Renal cortex interstitium (tissue), 15 donors: Measurements from ENCODE around the gene CYP4F2. TPM values are rescaled to one million over a fixed set of nuclear protein-coding genes. Genes with fewer than 3 reads are reported as not detected.
"Not testable (repeated sequence)": the region's sequence is repeated elsewhere in the genome, so short reads cannot be mapped to it uniquely, and the experiment has no call there.

Experiments used
- DNase-seq, 11 donors: peaks; one replicate each; pipeline ENCODE4 v3.0.0-alpha.2; 2013; ENCODE audit warnings: low read depth in 9 of 11, low spot score in 4 of 11; ENCODE audit errors: extremely low read depth in 1 of 11
- long read RNA-seq, 16 experiments: transcript quantifications; one replicate each; lab custom pipeline, GENCODE V29; 2026
- polyA plus RNA-seq, 3 donors: library from polyadenylated mRNA; unstranded; fragments of 120-200 nt; gene quantifications; one replicate each; pipeline ENCODE4 v1.2.1, GENCODE V29; 2013; ENCODE audit not compliant: insufficient read length in 3 of 3

The CYP4F2 gene, protein sequence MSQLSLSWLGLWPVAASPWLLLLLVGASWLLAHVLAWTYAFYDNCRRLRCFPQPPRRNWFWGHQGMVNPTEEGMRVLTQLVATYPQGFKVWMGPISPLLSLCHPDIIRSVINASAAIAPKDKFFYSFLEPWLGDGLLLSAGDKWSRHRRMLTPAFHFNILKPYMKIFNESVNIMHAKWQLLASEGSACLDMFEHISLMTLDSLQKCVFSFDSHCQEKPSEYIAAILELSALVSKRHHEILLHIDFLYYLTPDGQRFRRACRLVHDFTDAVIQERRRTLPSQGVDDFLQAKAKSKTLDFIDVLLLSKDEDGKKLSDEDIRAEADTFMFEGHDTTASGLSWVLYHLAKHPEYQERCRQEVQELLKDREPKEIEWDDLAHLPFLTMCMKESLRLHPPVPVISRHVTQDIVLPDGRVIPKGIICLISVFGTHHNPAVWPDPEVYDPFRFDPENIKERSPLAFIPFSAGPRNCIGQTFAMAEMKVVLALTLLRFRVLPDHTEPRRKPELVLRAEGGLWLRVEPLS
- polyA plus RNA-seq, result under 1 TPM in 2 of 3 donors, not detected in 1; 0.39 to 0.53 TPM
- long read RNA-seq, donor 1, result 0 reads
- long read RNA-seq, donor 2, result 0 reads
- long read RNA-seq, donor 3, result 0 reads
- long read RNA-seq, donor 4, result 0 reads
- long read RNA-seq, donor 5, result 0 reads
- long read RNA-seq, donor 6, result 0 reads
- long read RNA-seq, donor 7, result 0 reads
- long read RNA-seq, donor 8, result 0 reads
- long read RNA-seq, donor 9, result 0 reads
- long read RNA-seq, donor 10, result 0 reads
- long read RNA-seq, donor 11, result 0 reads
- long read RNA-seq, donor 12, result 0 reads
- long read RNA-seq, donor 13, result 0 reads
- long read RNA-seq, donor 14, result 0 reads
- long read RNA-seq, donor 15, result 0 reads
- long read RNA-seq, donor 16, result 0 reads

GRCh38 chr19:15897738-15898276 is at the start of gene CYP4F2:
CYP4F2 (minus strand) TSS chr19:15898074; CDS start chr19:15897611, 463 bp downstream.
- DNase-seq, result no peak

DNA sequence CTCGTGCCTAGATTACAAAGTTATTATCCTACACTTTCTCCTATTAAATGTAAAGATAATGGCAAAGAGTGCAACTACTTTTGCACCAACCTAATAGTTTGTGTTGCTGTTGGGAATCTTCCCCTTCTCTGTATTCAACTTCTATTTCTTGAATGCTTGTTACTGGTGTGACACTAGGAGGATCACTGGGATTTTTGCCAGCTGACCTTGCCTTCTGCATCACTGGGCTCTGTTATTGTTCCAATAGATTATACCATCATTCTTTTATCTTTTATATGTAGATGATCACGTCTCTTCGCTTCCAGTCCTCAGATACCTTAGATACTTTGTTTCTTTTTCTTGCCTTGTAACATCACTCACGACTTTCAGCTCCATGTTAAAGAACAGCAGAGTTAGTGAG is 47.4 kb upstream of the CYP4F2 start:
- DNase-seq, result no peak

- DNase-seq, result no peak
Measured at GRCh38 chr19:15944401-15944800, 46.5 kb upstream of the CYP4F2 start.

DNA sequence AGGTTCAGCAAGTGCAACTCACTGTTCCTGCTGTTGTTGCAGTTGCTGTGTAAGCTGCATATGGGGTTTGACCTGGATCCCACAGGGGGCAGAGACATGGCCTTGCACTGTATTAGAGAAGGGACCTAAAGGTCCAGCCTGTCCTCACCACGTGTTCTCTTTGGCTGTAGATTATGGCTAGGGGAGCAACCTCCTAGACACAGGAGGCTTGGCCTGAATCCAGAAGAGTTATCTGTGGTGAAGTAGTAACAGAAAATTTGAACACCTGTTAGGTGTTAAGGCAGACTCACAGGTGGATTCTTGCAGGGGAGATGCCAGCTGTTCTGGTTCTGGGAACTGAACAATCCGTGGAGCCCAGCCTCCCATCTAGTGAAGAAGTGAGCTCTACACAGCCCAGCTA is 39.9 kb upstream of the CYP4F2 start:
- DNase-seq, result no peak

DNA sequence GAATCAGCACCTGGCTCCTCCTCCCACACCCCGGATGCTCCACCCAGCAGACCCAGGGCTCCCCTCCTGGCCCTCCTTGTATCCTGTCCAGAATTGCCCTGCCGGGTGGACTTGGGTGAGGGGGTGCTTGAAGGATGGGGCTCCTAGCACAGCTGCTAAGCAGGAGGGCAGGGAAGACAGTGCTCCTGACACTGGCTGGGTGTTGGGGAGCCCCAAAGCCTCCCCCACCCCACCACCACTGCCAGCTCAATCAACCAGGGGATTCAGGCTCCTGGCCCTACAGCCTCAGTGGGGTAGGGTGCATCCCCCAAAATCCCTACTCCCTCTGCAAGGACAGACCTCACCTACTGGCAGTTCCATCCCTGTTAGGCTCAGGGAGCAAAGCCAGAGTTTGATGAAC is 39.1 kb upstream of the CYP4F2 start:
- no peak for DNase-seq

DNA sequence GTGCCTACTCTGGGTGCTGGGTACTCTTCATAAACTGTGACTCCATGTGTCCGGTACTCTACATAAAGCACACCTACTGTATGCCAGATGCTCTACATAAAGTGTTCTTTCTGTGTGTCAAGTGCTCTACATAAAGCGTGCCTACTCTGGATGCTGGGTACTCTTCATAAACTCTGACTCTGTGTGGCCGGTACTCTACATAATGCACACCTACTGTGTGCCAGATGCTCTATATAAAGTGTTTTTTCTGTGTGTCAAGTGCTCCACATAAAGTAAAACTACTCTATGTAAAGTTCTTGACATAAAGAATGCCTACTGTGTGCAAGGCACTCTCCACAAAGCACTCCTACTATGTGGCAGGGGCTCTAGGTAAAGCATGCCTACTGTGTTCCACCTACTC is 38.3 kb upstream of the CYP4F2 start:
- no peak for DNase-seq

- DNase-seq, result no peak
Measured at GRCh38 chr19:15935167-15935702, 37.4 kb upstream of the CYP4F2 start.

DNA sequence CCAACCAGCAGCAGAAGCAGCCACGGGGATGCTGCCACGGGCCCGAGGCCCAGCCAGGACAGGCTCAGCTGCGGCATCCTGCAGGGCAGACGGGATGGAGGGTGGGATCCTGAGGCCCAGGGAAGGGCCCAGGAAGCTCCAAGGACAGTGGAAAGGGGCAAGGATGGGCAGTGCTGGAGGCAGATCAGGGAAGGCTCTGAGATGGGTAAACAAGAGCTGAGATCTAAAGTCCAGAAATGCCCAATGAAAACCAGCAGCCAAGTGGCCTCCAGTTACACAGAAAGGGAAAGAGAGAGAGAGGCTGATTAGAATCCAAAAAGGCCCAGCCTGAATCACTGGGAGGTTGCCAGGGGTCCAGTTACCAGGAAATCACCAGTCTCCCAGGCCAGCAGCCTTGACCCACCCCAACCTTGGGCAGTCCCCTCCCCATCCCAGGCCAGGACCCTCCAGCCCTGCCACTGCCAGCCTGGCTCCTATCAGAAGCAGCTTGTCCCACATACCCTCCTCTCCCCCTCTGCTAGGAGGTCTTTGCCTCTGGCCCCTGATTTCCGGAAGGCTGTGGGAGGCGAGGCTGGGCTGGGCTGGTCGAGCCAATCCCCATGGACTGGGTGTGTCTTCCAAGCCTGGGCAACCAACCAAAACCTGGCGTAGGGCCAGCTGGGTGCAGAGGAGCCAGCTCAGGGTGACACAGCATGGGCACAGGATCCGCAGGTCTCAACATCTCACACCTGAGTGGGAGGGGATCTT is 36.6 kb upstream of the CYP4F2 start, which contains the start of gene CYP4F11:
CYP4F11 (minus strand) TSS at position 198 of the 747 bp plus-strand sequence; CDS start at position 77, 121 bp downstream.
- peak in 3 of 11 donors; percentile 4 to 14 (median 6) for DNase-seq

DNA sequence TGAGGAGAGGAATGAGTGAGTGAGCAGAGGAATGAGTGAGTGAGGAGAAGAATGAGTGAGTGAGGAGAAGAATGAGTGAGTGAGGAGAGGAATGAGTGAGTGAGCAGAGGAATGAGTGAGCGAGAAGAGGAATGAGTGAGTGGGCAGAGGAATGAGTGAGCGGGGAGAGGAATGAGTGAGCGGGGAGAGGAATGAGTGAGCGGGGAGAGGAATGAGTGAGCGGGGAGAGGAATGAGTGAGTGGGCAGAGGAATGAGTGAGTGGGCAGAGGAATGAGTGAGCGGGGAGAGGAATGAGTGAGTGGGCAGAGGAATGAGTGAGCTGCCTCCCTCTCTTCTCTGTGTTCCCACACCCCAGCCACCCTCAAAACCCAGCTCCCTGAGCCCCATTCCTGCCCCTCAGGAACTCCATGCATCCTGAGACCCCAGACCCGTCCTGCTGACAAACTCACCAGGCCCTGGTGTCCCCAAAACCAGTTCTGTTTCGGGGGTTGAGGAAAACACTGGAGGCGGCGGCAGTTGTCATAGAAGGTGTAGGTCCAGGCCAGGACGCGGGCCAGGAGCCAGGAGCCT is 36.0 kb upstream of the CYP4F2 start:
- DNase-seq, result not testable (repeated sequence)

GRCh38 chr19:15928321-15928720 is 30.4 kb upstream of the CYP4F2 start:
- no peak for DNase-seq

GRCh38 chr19:15926484-15926883 is 28.6 kb upstream of the CYP4F2 start:
- no peak for DNase-seq

DNA sequence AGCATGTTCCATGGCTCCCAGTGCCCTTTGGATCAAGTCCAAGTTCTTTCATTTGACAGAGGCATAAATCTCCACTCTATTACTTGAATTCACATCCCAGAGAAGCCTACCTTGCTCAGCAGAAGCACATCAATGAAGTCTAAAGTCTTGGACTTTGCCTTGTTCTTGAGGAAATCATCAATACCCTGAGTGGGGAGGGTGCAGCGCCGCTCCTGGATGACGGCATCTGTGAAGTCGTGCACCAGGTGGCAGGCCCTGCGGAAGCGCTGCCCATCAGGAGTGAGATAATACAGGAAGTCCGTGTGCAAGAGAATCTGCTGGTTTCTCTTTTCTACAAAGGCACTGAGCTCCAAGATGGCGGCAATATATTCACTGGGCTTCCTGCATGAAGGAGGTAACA is 25.8 kb upstream of the CYP4F2 start:
- DNase-seq, result no peak

DNA sequence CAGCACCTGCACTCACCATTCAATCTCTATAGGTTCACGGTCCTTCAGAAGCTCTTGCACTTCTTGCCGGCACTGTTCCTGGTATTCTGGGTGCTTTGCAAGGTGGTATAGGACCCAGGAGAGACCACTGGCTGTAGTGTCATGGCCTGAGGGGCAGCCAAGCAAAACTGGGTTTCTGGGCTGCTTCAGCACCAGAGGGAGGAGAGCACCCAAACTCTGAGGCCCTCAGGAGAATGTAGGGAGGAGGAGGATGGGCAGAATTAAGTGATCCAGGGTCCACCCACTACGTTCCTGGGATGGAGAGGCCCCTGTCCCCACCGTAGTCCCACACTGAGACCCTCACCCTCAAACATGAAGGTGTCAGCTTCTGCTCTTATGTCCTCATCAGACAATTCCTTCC is 24.1 kb upstream of the CYP4F2 start:
- no peak for DNase-seq

DNA sequence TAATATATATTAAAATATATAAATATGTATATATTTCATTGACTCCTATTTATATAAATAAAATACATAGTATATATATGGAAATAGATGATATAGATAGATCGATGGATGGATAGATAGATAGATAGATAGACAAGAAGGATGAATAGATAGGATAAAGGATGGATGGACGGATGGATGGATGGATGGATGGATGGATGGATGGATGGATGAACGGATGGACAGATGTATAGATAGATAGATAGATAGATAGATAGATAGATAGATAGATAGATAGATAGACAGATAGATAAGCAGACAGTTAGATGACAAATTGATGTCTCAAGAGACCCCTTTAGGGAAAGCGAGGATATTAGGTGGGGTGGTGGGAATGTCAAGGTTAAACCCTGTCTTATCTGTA is 21.4 kb upstream of the CYP4F2 start:
- no peak for DNase-seq

GRCh38 chr19:15915109-15915508 is 17.2 kb upstream of the CYP4F2 start:
- no peak for DNase-seq

DNA sequence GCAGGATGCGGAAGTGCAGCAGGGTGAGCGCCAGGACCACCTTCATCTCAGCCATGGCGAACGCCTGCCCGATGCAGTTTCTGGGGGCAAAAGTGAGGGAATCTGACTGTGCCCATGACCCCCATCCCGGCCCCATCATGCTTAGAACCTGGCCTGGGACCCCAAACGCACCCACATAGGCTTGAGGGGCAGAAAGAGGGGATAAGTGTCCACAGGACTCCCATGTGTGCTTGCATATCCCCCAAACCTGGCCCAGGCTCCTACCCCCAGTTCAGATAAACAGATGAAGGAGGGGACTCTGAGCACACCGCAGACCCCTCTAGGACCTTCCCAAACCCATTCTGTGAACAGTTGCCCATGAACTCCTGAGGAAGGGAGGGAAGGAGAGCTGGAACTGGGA is 16.0 kb upstream of the CYP4F2 start:
- no peak for DNase-seq

- no peak for DNase-seq
Measured at GRCh38 chr19:15913384-15913783, 15.5 kb upstream of the CYP4F2 start.

DNA sequence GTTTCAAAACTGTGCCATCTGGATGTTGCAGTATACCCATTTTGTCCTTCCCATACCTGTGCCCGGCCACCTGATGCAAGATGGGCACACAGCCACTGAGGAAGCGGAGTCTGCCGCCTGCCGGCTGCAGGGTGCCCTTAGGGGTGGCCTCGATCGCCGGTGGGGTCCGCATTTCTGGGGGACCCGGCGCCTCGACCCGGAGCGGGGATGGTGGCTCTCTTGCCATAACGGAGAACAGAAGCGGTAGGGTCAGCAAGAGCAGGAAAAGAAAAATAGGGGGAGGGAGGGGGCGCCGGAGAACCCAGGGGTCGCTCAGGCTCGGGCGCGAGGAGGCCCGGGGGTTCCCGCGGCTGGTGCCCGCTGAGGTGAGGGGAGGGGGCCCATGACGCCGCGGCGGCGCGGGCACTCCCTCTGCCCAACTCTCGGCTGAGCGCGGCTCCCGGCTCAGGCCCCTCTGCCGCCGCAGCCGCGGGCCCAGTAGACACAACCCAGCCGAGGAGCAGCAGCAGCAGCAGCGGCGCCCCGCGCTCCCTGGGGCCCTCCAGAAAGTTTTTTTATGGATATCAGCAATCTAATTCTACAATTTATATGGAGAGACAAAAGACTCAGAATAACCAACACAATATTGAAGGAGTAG is 13.8 kb upstream of the CYP4F2 start:
- DNase-seq, result no peak
